OCI-LY1 (cell line): ENCODE results near the gene ZFYVE26.

Experiments used
- CTCF ChIP-seq: fragments of 200-600 bp; sonication (generic), shearing (Covaris generic); IDR thresholded peaks from 2 replicates; pipeline ENCODE4 v1.5.1; 2017; ENCODE audit warnings: mild to moderate bottlenecking, antibody characterized with exemption, low read length, moderate library complexity, mixed read lengths
- EZH2 ChIP-seq: fragments of 200-600 bp; sonication (generic), shearing (Covaris generic); IDR thresholded peaks from 2 replicates; pipeline ENCODE4 v1.8.0; 2017; ENCODE audit warnings: borderline replicate concordance, mixed run types, mild to moderate bottlenecking, antibody characterized with exemption, low read length, moderate library complexity, mixed read lengths

DNA sequence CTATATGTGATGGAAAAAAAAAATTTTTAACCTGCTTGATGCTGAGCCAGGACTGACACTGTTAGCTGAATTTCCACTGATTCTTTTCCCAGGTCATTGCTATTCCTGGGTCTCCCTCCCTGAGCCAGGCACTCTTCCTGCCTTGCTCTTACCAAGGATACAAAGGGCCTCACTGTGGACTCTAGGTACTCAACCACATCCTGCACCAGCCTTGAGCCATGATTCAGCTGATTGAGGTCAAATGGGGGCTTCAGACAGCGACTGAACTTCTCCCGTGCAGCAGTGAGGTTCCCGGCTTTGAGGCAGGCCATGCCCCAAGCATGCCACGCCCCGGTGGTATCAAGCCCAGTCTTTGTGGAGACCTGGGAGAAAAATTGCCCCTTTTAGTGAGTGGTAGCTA lies 54.3 kb downstream of the ZFYVE26 start:
- TF ChIP-seq CTCF: no peak
- no peak for TF ChIP-seq EZH2
